SU-DHL-6 (cell line): ENCODE measurements around the gene STK35.

Experiments
- H2AFZ ChIP-seq: fragments of 200-600 bp; sonication (generic); 2 replicates; pipeline ENCODE4 v1.6.1; 2014; ENCODE audit warnings: low read depth, mild to moderate bottlenecking, moderate library complexity, mixed read lengths, antibody characterized with exemption, low read length; ENCODE audit not compliant: severe bottlenecking
- H3F3A ChIP-seq: fragments of 200-600 bp; shearing (Covaris generic); 2 replicates; pipeline ENCODE4 v1.6.0; 2016; ENCODE audit warnings: antibody characterized with exemption, mild to moderate bottlenecking; ENCODE audit not compliant: insufficient read depth
- H3K27ac ChIP-seq: fragments of 200-600 bp; sonication (generic); 2 replicates; pipeline ENCODE4 v1.5.1; 2016; ENCODE audit warnings: low read depth, mild to moderate bottlenecking, low read length, moderate library complexity, mixed read lengths
- H3K27me3 ChIP-seq: fragments of 200-600 bp; sonication (generic), shearing (Covaris generic); 2 replicates; pipeline ENCODE4 v1.6.0; 2014; ENCODE audit warnings: mild to moderate bottlenecking, low read length
- H3K36me3 ChIP-seq: fragments of 200-600 bp; sonication (generic); 2 replicates; pipeline ENCODE4 v1.6.1; 2014; ENCODE audit warnings: mild to moderate bottlenecking, low read length, mixed read lengths
- H3K4me2 ChIP-seq: fragments of 300-600, 200-600 bp; shearing (Covaris generic), sonication (generic); 2 replicates; pipeline ENCODE4 v1.6.0; 2014; ENCODE audit warnings: low read length, low read depth, mild to moderate bottlenecking; ENCODE audit not compliant: poor library complexity, severe bottlenecking
- H3K4me3 ChIP-seq: fragments of 200-600 bp; sonication (generic); 2 replicates; pipeline ENCODE4 v1.5.1; 2014; ENCODE audit warnings: antibody characterized with exemption, low read length, mild to moderate bottlenecking, mixed read lengths; ENCODE audit not compliant: insufficient read depth, poor library complexity, severe bottlenecking
- H3K79me2 ChIP-seq: fragments of 200-600 bp; sonication (generic); 2 replicates; pipeline ENCODE4 v1.6.1; 2014; ENCODE audit warnings: mild to moderate bottlenecking, low read length, moderate library complexity; ENCODE audit not compliant: insufficient read depth
- H3K9ac ChIP-seq: fragments of 200-600 bp; sonication (generic); 2 replicates; pipeline ENCODE4 v1.7.0; 2014; ENCODE audit warnings: mild to moderate bottlenecking, low read length
- H3K9me2 ChIP-seq: fragments of 200-600 bp; sonication (generic); replicated peaks from 2 replicates; pipeline ENCODE4 v1.6.1; 2014; ENCODE audit warnings: low read length; ENCODE audit not compliant: insufficient read depth
- H3K9me3 ChIP-seq: fragments of 200-600 bp; sonication (generic); 2 replicates; pipeline ENCODE4 v1.6.1; 2014; ENCODE audit warnings: low read length, mixed read lengths; ENCODE audit not compliant: insufficient read depth
- H4K20me1 ChIP-seq: fragments of 200-600 bp; sonication (generic); 2 replicates; pipeline ENCODE4 v1.6.1; 2014; ENCODE audit warnings: low read depth, mild to moderate bottlenecking, antibody characterized with exemption, low read length, moderate library complexity, mixed read lengths
- CTCF ChIP-seq: fragments of 200-600 bp; sonication (generic); IDR thresholded peaks from one replicate; pipeline ENCODE4 v1.5.1; 2017; ENCODE audit warnings: antibody characterized with exemption, mild to moderate bottlenecking, low read length, moderate library complexity; ENCODE audit not compliant: insufficient read depth, poor library complexity, severe bottlenecking
- EZH2phosphoT487 ChIP-seq: fragments of 200-600 bp; sonication (generic), shearing (Covaris generic); conservative IDR thresholded peaks from 2 replicates; pipeline ENCODE4 v1.6.1; 2018; ENCODE audit warnings: mild to moderate bottlenecking, antibody characterized with exemption, low read length, moderate library complexity, mixed read lengths

The STK35 gene

GRCh38 chr20:2139250-2139649, 37.6 kb downstream of the STK35 start:
- Histone ChIP-seq H2AFZ (no peak overlapping the region), H3K4me3 (no peak overlapping the region), H3K4me2 (no peak overlapping the region), H3K9ac (no peak overlapping the region), H3F3A (no peaks in the 10 kb centered on the region), H4K20me1 (no peaks in the 10 kb centered on the region), H3K27ac (no peak overlapping the region), H3K36me3 (no peaks in the 10 kb centered on the region), H3K9me3 (no peaks in the 10 kb centered on the region), H3K9me2 (no peaks in the 10 kb centered on the region), H3K27me3 (no peaks in the 10 kb centered on the region), H3K79me2 (peaks cover 10% of the 10 kb centered on the region; the same call in 1 of the 2 replicates)
- TF ChIP-seq CTCF = no peak
- TF ChIP-seq EZH2phosphoT487 = no peak

GRCh38 chr20:2139736-2140135, 38.1 kb downstream of the STK35 start:
- Histone ChIP-seq H3K27me3 (no peaks in the 10 kb centered on the region), H3K27ac (no peak overlapping the region), H4K20me1 (no peaks in the 10 kb centered on the region), H3K9me3 (no peaks in the 10 kb centered on the region), H2AFZ (no peak overlapping the region), H3F3A (no peaks in the 10 kb centered on the region), H3K4me2 (no peak overlapping the region), H3K4me3 (no peak overlapping the region), H3K9me2 (no peaks in the 10 kb centered on the region), H3K36me3 (no peaks in the 10 kb centered on the region), H3K9ac (no peak overlapping the region), H3K79me2 (peaks cover 10% of the 10 kb centered on the region; the same call in 1 of the 2 replicates)
- no peak for TF ChIP-seq CTCF
- no peak for TF ChIP-seq EZH2phosphoT487

- Histone ChIP-seq H3K4me2 (no peak overlapping the region), H3K9me2 (no peaks in the 10 kb centered on the region), H3K9ac (no peak overlapping the region), H4K20me1 (no peaks in the 10 kb centered on the region), H3K4me3 (no peak overlapping the region), H3K79me2 (peaks cover 10% of the 10 kb centered on the region; the same call in 1 of the 2 replicates), H3F3A (no peaks in the 10 kb centered on the region), H3K36me3 (no peaks in the 10 kb centered on the region), H3K27me3 (no peaks in the 10 kb centered on the region), H3K9me3 (no peaks in the 10 kb centered on the region), H3K27ac (no peak overlapping the region), H2AFZ (no peak overlapping the region)
- no peak for TF ChIP-seq EZH2phosphoT487
- TF ChIP-seq CTCF = no peak
Observed at GRCh38 chr20:2140561-2140960, 38.9 kb downstream of the STK35 start.
